Measurements from ENCODE around the gene RTKN2.

DNA sequence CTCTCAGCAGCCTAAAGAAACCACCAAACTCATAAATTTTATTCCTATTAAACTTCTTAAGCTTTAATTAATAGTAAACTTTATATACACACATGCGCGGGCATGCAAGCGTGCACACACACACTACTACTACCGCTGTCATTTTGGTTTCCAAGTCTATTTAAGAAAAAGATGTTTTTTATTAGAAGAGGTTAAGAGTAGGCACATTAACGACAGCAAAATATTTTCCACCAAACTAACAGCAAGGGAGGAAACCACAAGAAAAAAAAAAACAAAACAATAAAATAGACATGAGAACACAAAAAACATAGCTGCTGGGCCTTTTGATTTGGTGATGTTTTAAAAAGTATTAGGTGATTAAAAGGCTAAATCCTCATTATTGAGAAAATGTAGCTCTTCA lies 28.6 kb downstream of the RTKN2 start:
- TF ChIP-seq, protein P1, sequence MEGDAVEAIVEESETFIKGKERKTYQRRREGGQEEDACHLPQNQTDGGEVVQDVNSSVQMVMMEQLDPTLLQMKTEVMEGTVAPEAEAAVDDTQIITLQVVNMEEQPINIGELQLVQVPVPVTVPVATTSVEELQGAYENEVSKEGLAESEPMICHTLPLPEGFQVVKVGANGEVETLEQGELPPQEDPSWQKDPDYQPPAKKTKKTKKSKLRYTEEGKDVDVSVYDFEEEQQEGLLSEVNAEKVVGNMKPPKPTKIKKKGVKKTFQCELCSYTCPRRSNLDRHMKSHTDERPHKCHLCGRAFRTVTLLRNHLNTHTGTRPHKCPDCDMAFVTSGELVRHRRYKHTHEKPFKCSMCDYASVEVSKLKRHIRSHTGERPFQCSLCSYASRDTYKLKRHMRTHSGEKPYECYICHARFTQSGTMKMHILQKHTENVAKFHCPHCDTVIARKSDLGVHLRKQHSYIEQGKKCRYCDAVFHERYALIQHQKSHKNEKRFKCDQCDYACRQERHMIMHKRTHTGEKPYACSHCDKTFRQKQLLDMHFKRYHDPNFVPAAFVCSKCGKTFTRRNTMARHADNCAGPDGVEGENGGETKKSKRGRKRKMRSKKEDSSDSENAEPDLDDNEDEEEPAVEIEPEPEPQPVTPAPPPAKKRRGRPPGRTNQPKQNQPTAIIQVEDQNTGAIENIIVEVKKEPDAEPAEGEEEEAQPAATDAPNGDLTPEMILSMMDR (IDR thresholded peaks at IDR 0.05) = no peak
- TF ChIP-seq, protein P2, sequence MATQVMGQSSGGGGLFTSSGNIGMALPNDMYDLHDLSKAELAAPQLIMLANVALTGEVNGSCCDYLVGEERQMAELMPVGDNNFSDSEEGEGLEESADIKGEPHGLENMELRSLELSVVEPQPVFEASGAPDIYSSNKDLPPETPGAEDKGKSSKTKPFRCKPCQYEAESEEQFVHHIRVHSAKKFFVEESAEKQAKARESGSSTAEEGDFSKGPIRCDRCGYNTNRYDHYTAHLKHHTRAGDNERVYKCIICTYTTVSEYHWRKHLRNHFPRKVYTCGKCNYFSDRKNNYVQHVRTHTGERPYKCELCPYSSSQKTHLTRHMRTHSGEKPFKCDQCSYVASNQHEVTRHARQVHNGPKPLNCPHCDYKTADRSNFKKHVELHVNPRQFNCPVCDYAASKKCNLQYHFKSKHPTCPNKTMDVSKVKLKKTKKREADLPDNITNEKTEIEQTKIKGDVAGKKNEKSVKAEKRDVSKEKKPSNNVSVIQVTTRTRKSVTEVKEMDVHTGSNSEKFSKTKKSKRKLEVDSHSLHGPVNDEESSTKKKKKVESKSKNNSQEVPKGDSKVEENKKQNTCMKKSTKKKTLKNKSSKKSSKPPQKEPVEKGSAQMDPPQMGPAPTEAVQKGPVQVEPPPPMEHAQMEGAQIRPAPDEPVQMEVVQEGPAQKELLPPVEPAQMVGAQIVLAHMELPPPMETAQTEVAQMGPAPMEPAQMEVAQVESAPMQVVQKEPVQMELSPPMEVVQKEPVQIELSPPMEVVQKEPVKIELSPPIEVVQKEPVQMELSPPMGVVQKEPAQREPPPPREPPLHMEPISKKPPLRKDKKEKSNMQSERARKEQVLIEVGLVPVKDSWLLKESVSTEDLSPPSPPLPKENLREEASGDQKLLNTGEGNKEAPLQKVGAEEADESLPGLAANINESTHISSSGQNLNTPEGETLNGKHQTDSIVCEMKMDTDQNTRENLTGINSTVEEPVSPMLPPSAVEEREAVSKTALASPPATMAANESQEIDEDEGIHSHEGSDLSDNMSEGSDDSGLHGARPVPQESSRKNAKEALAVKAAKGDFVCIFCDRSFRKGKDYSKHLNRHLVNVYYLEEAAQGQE (IDR thresholded peaks at IDR 0.05; ENCODE audit: insufficient read depth in 1 of 2, low read depth in 2 of 2, low read length in 1 of 2) = no peak
- TF ChIP-seq SIN3A (IDR thresholded peaks at IDR 0.05; ENCODE audit: borderline replicate concordance, insufficient read depth, low read depth, low read length) (no peak), POLR2AphosphoS5 (IDR thresholded peaks at IDR 0.05; ENCODE audit: low read depth, low read length) (no peak), TCF7L2 (IDR thresholded peaks at IDR 0.05; ENCODE audit: low read depth, low read length) (no peak)

All from Panc1 (cell line).